Endothelial cell of umbilical vein (primary cell): Measurements from ENCODE around the gene S100A16. TPM values are rescaled to one million over a fixed set of nuclear protein-coding genes. Genes with fewer than 3 reads are reported as not detected.

Experiments
- BruUV-seq: library from RNA; stranded (reverse); fragments of 400-500 nt; replicated peaks from 2 replicates; lab custom pipeline; 2021; lab: Mats Ljungman, UMichigan
- CTCF ChIA-PET: fragments of 300-600, 350-600 bp; sonication (Branson Sonifier 250); formaldehyde crosslinking; loops from one replicate; lab custom pipeline; 2021; ENCODE audit warnings: antibody characterized with exemption, inconsistent platforms; lab: Charles Lee
- POLR2A ChIA-PET: fragments of 300-600, 350-600 bp; sonication (Branson Sonifier 250); formaldehyde crosslinking; loops from one replicate; lab custom pipeline; 2021; ENCODE audit warnings: antibody characterized with exemption, inconsistent platforms; lab: Charles Lee
- DNase-seq: peaks from one replicate; pipeline ENCODE4 v3.0.0-alpha.2; 2011; ENCODE audit warnings: low read depth, low spot score
- FAIRE-seq: peaks from 2 replicates; lab custom pipeline; 2011; peaks lifted over from hg19 to GRCh38; lab: Jason Lieb, UNC
- H2AFZ ChIP-seq: 2 replicates; pipeline ENCODE4 v1.6.0; 2012; ENCODE audit warnings: low read depth, low read length, control low read depth, inconsistent platforms
- H3K27ac ChIP-seq: 2 replicates; pipeline ENCODE4 v1.5.1; 2011; ENCODE audit warnings: low read depth, mild to moderate bottlenecking, control low read depth, low read length, moderate library complexity; ENCODE audit not compliant: insufficient read depth
- H3K27me3 ChIP-seq, 2 experiments: 2 replicates each; pipeline versions ENCODE4 v1.6.0 to v1.6.1; 2011; ENCODE audit warnings: low read length in 2 of 2, mixed read lengths in 1 of 2; ENCODE audit not compliant: control insufficient read depth in 2 of 2, insufficient read depth in 2 of 2
- H3K36me3 ChIP-seq, 2 experiments: 2 replicates in 1 of 2; 3 replicates in 1 of 2; pipeline ENCODE4 v1.5.1; 2011; ENCODE audit warnings: low read length in 2 of 2, mild to moderate bottlenecking in 1 of 2, moderate library complexity in 1 of 2; ENCODE audit not compliant: control insufficient read depth in 2 of 2, insufficient read depth in 2 of 2; ENCODE audit errors: extremely low read depth in 1 of 2
- H3K4me1 ChIP-seq: 3 replicates; pipeline ENCODE4 v1.5.1; 2011; ENCODE audit warnings: mild to moderate bottlenecking, low read length; ENCODE audit not compliant: control insufficient read depth, insufficient read depth; ENCODE audit errors: extremely low read depth
- H3K4me2 ChIP-seq: 2 replicates; pipeline ENCODE4 v1.6.1; 2011; ENCODE audit warnings: low read length, control low read depth, mixed read lengths; ENCODE audit not compliant: insufficient read depth
- H3K4me3 ChIP-seq, 3 experiments: fragments of 200-600 bp in 1 of 3; sonication (generic), shearing (Covaris generic) in 1 of 3; replicated peaks in 1 of 3; 2 replicates each; pipeline ENCODE4 v1.5.1; 2011 to 2016; ENCODE audit warnings: control low read depth in 3 of 3, low read length in 3 of 3, mild to moderate bottlenecking in 2 of 3, inconsistent platforms in 1 of 3, low read depth in 1 of 3, moderate library complexity in 1 of 3; ENCODE audit not compliant: insufficient read depth in 1 of 3
- H3K79me2 ChIP-seq: 2 replicates; pipeline ENCODE4 v1.6.0; 2012; ENCODE audit warnings: low read length, inconsistent platforms; ENCODE audit not compliant: control insufficient read depth, insufficient read depth
- H3K9ac ChIP-seq: replicated peaks from 2 replicates; pipeline ENCODE3; 2011; ENCODE audit warnings: low read length, control low read depth; ENCODE audit not compliant: insufficient read depth; ENCODE audit errors: extremely low read depth
- H3K9me1 ChIP-seq: replicated peaks from 3 replicates; pipeline ENCODE4 v1.6.0; 2011; ENCODE audit warnings: mild to moderate bottlenecking, low read length; ENCODE audit not compliant: control insufficient read depth, insufficient read depth; ENCODE audit errors: extremely low read depth
- H3K9me3 ChIP-seq: replicated peaks from 2 replicates; pipeline ENCODE4 v1.5.1; 2012; ENCODE audit warnings: low read length, inconsistent platforms; ENCODE audit not compliant: control insufficient read depth, insufficient read depth
- H4K20me1 ChIP-seq: replicated peaks from 2 replicates; pipeline ENCODE3; 2011; ENCODE audit warnings: mild to moderate bottlenecking, low read length; ENCODE audit not compliant: control insufficient read depth, insufficient read depth; ENCODE audit errors: extremely low read depth
- CTCF ChIP-seq, 2 donors: IDR thresholded peaks; 1 replicate in 1 of 2; 2 replicates in 1 of 2; pipeline ENCODE4 v1.5.1; 2011; ENCODE audit warnings: low read length in 2 of 2, mild to moderate bottlenecking in 2 of 2, moderate library complexity in 2 of 2, control low read depth in 1 of 2, inconsistent platforms in 1 of 2, low read depth in 1 of 2; ENCODE audit not compliant: insufficient read depth in 1 of 2; ENCODE audit errors: extremely low read depth in 1 of 2
- EZH2 ChIP-seq: IDR thresholded peaks from 2 replicates; pipeline ENCODE4 v1.6.1; 2012; ENCODE audit warnings: borderline replicate concordance, low read depth, mild to moderate bottlenecking, moderate library complexity, low read length, inconsistent platforms; ENCODE audit not compliant: severe bottlenecking
- FOS ChIP-seq: IDR thresholded peaks from 2 replicates; pipeline ENCODE4 v1.6.1; 2011; ENCODE audit warnings: mild to moderate bottlenecking, low read length, moderate library complexity, borderline replicate concordance; ENCODE audit not compliant: insufficient read depth
- GATA2 ChIP-seq: IDR thresholded peaks from 2 replicates; pipeline ENCODE4 v1.7.0; 2011; ENCODE audit warnings: low read depth, mild to moderate bottlenecking, moderate library complexity, mixed read lengths, low read length; ENCODE audit not compliant: insufficient read length, insufficient read depth
- JUN ChIP-seq: IDR thresholded peaks from 2 replicates; pipeline ENCODE4 v1.6.1; 2011; ENCODE audit warnings: borderline replicate concordance, low read depth; ENCODE audit not compliant: insufficient read length, insufficient read depth
- MAX ChIP-seq: IDR thresholded peaks from 2 replicates; pipeline ENCODE4 v1.6.1; 2011; ENCODE audit not compliant: insufficient read depth, insufficient read length
- MYC ChIP-seq: IDR thresholded peaks from one replicate; pipeline ENCODE4 v1.6.1; 2011; ENCODE audit warnings: mild to moderate bottlenecking, low read depth, low read length
- POLR2A ChIP-seq: IDR thresholded peaks from 2 replicates; pipeline ENCODE4 v1.6.1; 2012; ENCODE audit warnings: low read depth, mild to moderate bottlenecking, control low read depth, low read length
- POLR2AphosphoS5 ChIP-seq: IDR thresholded peaks from 2 replicates; pipeline ENCODE4 v1.6.1; 2012; ENCODE audit warnings: low read depth, mild to moderate bottlenecking, control low read depth, low read length, moderate library complexity; ENCODE audit not compliant: insufficient read depth
- dilution Hi-C: fragments of 300-500 bp; cut with MboI; formaldehyde crosslinking; loops from one replicate; pipeline ENCODE4 v1.15.0; 2019; ENCODE audit warnings: low sequenced_read_pairs; ENCODE audit not compliant: extremely low pct_ligation_motif_present
- intact Hi-C: fragments of 100-400 bp; cut with micrococcal nuclease; formaldehyde crosslinking; loops from one replicate; pipeline ENCODE4 v1.10.0; 2022
- polyA plus RNA-seq, 4 experiments: library from polyadenylated mRNA; depleted of rRNA in 3 of 4; stranded (reverse) in 3 of 4; unstranded in 1 of 4; fragments of >200 nt; gene quantifications; 2 replicates each; pipeline versions ENCODE4 v1.2.1 to v1.2.3, GENCODE V29; 2011 to 2012; ENCODE audit warnings: missing spikeins in 1 of 4
- total RNA-seq: library from RNA; stranded (reverse); gene quantifications from 2 replicates; pipeline ENCODE4 v1.2.3, GENCODE V29; 2021

S100A16 gene
- total and polyA plus RNA-seq, 2 donors (not counting 3 experiments of a cell fraction or from before 2014, with no cell fraction given): 701 to 1,770 TPM

GRCh38 chr1:153616144-153616916, 3.4 kb upstream of the S100A16 start, which contains the start of gene S100A14:
Gene S100A14, minus strand, starts transcription at chr1:153616325. Its CDS starts 467 bp downstream, at chr1:153615858.
- Histone ChIP-seq H3K27me3 (no peaks in the 10 kb centered on the region), H2AFZ (no peak within 1 kb of the TSS), H3K9ac (no peak within 1 kb of the TSS), H3K27ac (no peak within 1 kb of the TSS), H3K36me3 (peaks cover 0 to 6% of the 10 kb centered on the region in 2 experiments), H3K4me2 (no peak within 1 kb of the TSS), H4K20me1 (no peaks in the 10 kb centered on the region), H3K9me1 (no peaks in the 10 kb centered on the region), H3K79me2 (peaks cover 17% of the 10 kb centered on the region), H3K4me3 (no peak within 1 kb of the TSS), H3K9me3 (no peaks in the 10 kb centered on the region), H3K4me1 (no peaks in the 10 kb centered on the region)
- POLR2A ChIA-PET: interaction anchor here (0.6 to 4.9 kb wide), 4 partner anchors 11 to 18 kb away, joined by 3 to 27 read pairs (median 8); partner anchors contain the start of genes CHTOP and S100A13
- FAIRE-seq (no peak), DNase-seq (no peak)
- BruUV-seq: no TSS peak
- TF ChIP-seq FOS (no peak), MYC (no peak), GATA2 (no peak), POLR2AphosphoS5 (no peak), CTCF (IDR thresholded peaks at IDR 0.05; ENCODE audit: extremely low read depth in 1 of 2, insufficient read depth in 1 of 2, low read depth in 1 of 2, low read length in 2 of 2) (no peak), POLR2A (no peak), EZH2 (no peak), MAX (no peak), JUN (no peak)
- intact Hi-C loops: no loop called here
- dilution Hi-C loops: no loop called here
- CTCF ChIA-PET: interaction anchor here (1.0 to 6.0 kb wide), 9 partner anchors 8 to 106 kb away, joined by 4 to 121 read pairs (median 11); partner anchors contain the start of genes S100A1, S100A13 and S100A6
